ENCODE measurements around the gene WDR70.

WDR70 gene

DNA sequence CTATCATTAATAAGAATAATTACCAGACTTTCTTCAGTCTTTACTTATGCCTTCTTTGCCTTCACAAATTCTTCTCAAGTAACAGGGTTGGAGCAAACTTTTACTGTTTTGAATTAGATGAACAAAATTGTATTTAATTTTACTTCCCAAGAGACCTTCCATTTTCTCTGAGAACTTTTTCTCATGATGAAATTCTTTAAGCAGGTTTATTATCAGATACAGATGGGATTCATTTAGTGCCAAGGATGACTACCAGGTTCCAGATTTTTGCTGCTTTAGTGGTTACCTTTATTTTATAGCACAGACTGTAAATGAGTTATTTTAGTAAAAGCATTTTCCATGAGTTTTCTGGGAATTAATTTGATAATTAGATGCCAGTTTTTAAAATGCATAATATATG is 335.6 kb downstream of the WDR70 start:
- Histone ChIP-seq H3K4me3 (ENCODE audit: low read length in 2 of 2) (no peak overlapping the region), H3K27me3 (ENCODE audit: control insufficient read depth in 2 of 2, insufficient read depth in 2 of 2, low read length in 2 of 2) (no peaks in the 10 kb centered on the region), H3K27ac (ENCODE audit: low read depth in 2 of 2, low read length in 2 of 2) (no peak overlapping the region), H3K9me3 (ENCODE audit: control insufficient read depth in 2 of 2, low read length in 2 of 2) (no peaks in the 10 kb centered on the region), H3K4me1 (ENCODE audit: control insufficient read depth in 2 of 2, insufficient read depth in 2 of 2, low read length in 2 of 2) (peaks cover 7 to 14% of the 10 kb centered on the region in 2 donors), H3K9ac (ENCODE audit: low read depth in 1 of 2, low read length in 2 of 2) (no peak overlapping the region), H3K36me3 (ENCODE audit: control insufficient read depth in 2 of 2, insufficient read depth in 2 of 2, low read length in 2 of 2) (no peaks in the 10 kb centered on the region)

DNA sequence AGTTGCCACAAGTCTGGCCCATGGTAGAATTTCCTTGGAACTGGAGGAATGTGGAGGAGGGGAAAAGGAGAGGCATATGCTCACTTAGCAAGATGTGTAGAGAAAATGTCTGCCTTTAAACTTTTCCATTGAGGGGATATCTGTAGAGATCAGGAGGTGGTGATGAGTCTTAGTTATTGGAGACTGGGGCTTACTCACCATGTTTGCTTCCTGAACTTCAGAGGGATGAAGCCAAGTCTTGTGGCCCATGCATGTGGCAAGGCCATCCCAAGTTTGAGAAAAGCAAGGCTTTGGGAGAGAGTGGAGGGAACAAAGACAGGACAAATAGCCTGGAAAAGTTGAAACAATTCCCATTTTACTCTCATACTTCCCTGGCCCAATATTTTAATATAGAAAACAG is 336.2 kb downstream of the WDR70 start:
- Histone ChIP-seq H3K4me3 (ENCODE audit: low read length in 2 of 2) (no peak overlapping the region), H3K27ac (ENCODE audit: low read depth in 2 of 2, low read length in 2 of 2) (no peak overlapping the region), H3K9ac (ENCODE audit: low read depth in 1 of 2, low read length in 2 of 2) (no peak overlapping the region), H3K4me1 (ENCODE audit: control insufficient read depth in 2 of 2, insufficient read depth in 2 of 2, low read length in 2 of 2) (peaks cover 7 to 14% of the 10 kb centered on the region in 2 donors), H3K9me3 (ENCODE audit: control insufficient read depth in 2 of 2, low read length in 2 of 2) (no peaks in the 10 kb centered on the region), H3K36me3 (ENCODE audit: control insufficient read depth in 2 of 2, insufficient read depth in 2 of 2, low read length in 2 of 2) (no peaks in the 10 kb centered on the region), H3K27me3 (ENCODE audit: control insufficient read depth in 2 of 2, insufficient read depth in 2 of 2, low read length in 2 of 2) (no peaks in the 10 kb centered on the region)

DNA sequence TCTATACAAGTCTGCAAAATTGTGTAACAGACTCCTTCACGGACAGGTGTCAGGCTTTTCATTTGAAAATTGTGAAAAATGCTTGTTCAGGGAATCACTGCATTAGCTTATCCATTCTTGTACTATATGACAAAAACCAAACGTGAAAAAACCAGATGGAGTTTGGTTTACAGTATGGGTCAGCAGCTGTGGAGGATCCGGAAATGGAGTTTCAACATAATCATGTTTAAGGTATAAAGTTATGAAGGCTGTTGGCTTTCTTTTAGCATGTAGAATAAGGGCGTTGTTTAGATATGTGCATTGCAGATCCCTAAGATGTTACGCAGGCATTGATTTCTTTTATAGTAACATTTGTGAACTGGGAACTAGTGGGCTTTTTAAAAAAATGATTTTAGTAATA is 336.9 kb downstream of the WDR70 start:
- Histone ChIP-seq H3K9ac (ENCODE audit: low read depth in 1 of 2, low read length in 2 of 2) (no peak overlapping the region), H3K36me3 (ENCODE audit: control insufficient read depth in 2 of 2, insufficient read depth in 2 of 2, low read length in 2 of 2) (peaks cover 0 to under 1% of the 10 kb centered on the region in 2 donors), H3K4me3 (ENCODE audit: low read length in 2 of 2) (no peak overlapping the region), H3K4me1 (ENCODE audit: control insufficient read depth in 2 of 2, insufficient read depth in 2 of 2, low read length in 2 of 2) (peaks cover 7 to 14% of the 10 kb centered on the region in 2 donors), H3K27ac (ENCODE audit: low read depth in 2 of 2, low read length in 2 of 2) (no peak overlapping the region), H3K27me3 (ENCODE audit: control insufficient read depth in 2 of 2, insufficient read depth in 2 of 2, low read length in 2 of 2) (no peaks in the 10 kb centered on the region), H3K9me3 (ENCODE audit: control insufficient read depth in 2 of 2, low read length in 2 of 2) (no peaks in the 10 kb centered on the region)

DNA sequence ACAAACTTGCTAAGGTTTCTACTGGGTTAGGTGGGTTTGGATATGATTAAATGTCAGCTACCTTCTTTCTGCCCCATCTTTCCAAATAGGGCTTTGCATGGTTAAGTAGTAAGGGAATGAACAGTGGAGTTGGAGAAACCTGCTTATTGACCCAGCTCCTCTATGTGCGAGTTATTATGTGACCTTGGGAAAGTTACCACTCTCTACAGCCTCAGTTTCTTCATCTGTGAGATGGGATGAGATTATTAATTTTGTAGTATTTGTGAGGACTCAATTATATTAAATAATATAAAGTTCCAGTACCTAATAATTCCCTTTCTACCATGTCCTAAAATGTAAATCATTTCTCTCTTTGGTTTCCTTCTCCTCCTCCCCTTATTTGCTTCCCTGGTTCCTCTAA is 337.3 kb downstream of the WDR70 start:
- peaks cover 4 to 5% of the 10 kb centered on the region in 2 donors for H3K36me3 ChIP-seq (ENCODE audit: control insufficient read depth in 2 of 2, insufficient read depth in 2 of 2, low read length in 2 of 2)
- H3K27me3 ChIP-seq (ENCODE audit: control insufficient read depth in 2 of 2, insufficient read depth in 2 of 2, low read length in 2 of 2), result no peaks in the 10 kb centered on the region
- H3K9me3 ChIP-seq (ENCODE audit: control insufficient read depth in 2 of 2, low read length in 2 of 2), result no peaks in the 10 kb centered on the region
- peaks cover 7 to 14% of the 10 kb centered on the region in 2 donors for H3K4me1 ChIP-seq (ENCODE audit: control insufficient read depth in 2 of 2, insufficient read depth in 2 of 2, low read length in 2 of 2)
- no peak overlapping the region for H3K9ac ChIP-seq (ENCODE audit: low read depth in 1 of 2, low read length in 2 of 2)
- H3K4me3 ChIP-seq (ENCODE audit: low read length in 2 of 2), result no peak overlapping the region
- no peak overlapping the region for H3K27ac ChIP-seq (ENCODE audit: low read depth in 2 of 2, low read length in 2 of 2)

DNA sequence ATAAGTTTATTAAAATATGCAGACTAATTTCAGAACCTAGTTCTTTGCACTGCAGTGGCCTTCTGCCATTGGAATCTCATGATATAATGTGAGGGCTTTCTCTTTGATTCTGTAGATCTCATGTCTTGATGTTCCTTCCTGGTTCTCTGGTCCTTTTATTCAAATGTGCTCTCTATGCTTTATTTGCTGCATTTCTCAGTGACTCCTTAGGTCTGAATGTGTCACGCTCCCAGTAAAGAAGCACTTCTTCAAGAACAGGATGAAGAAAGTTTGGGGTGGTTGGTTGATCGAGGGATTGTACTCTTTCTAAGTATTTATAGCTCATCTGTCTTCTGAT is 338.1 kb downstream of the WDR70 start:
- H3K36me3 ChIP-seq (ENCODE audit: control insufficient read depth in 2 of 2, insufficient read depth in 2 of 2, low read length in 2 of 2), result peaks cover 6% of the 10 kb centered on the region in 2 donors
- no peak overlapping the region for H3K27ac ChIP-seq (ENCODE audit: low read depth in 2 of 2, low read length in 2 of 2)
- no peak overlapping the region for H3K4me3 ChIP-seq (ENCODE audit: low read length in 2 of 2)
- H3K27me3 ChIP-seq (ENCODE audit: control insufficient read depth in 2 of 2, insufficient read depth in 2 of 2, low read length in 2 of 2), result no peaks in the 10 kb centered on the region
- no peak overlapping the region for H3K9ac ChIP-seq (ENCODE audit: low read depth in 1 of 2, low read length in 2 of 2)
- H3K4me1 ChIP-seq (ENCODE audit: control insufficient read depth in 2 of 2, insufficient read depth in 2 of 2, low read length in 2 of 2), result peaks cover 7 to 14% of the 10 kb centered on the region in 2 donors
- no peaks in the 10 kb centered on the region for H3K9me3 ChIP-seq (ENCODE audit: control insufficient read depth in 2 of 2, low read length in 2 of 2)

DNA sequence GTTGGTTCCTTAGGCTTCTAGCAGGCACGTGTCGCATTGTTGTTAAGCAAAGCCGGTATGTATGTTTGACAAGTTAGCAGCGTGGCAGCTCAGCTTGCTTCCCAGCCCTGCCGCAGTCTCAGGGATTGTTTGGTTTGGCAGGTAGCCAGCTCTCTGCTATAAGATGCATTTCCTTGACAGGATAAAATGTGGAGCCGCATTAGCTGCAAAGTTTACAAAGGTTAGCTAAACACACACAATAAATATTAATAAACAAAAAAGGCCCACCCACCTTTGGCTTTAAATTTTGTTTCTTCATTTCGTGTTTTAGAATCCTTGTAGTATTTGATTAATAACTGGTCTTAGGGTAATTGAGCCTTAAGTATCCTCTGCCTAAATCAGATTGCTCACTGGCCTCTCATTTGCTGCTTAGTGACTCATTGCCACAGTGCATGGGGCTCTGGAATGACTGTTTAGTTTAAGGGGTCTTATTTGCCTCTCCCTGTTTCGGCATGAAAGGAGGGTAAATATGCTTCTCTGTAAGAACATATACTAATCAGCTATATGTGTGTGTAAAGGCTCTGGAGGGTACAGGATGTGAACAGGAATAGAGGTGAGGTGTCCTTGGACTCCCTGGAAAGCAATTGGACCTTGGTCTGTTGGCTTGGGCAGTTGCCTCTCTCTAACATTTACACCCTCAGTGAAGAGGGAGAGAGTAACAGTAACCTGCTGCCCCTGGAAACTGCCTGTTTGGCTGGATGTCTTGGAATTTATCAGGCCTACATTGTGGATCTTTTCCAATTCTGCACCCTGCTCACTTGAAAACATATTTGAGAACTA is 338.7 kb downstream of the WDR70 start:
- Histone ChIP-seq H3K27ac (ENCODE audit: low read depth in 2 of 2, low read length in 2 of 2) (no peak overlapping the region), H3K27me3 (ENCODE audit: control insufficient read depth in 2 of 2, insufficient read depth in 2 of 2, low read length in 2 of 2) (no peaks in the 10 kb centered on the region), H3K36me3 (ENCODE audit: control insufficient read depth in 2 of 2, insufficient read depth in 2 of 2, low read length in 2 of 2) (peaks cover 6 to 9% of the 10 kb centered on the region in 2 donors), H3K9ac (ENCODE audit: low read depth in 1 of 2, low read length in 2 of 2) (no peak overlapping the region), H3K9me3 (ENCODE audit: control insufficient read depth in 2 of 2, low read length in 2 of 2) (no peaks in the 10 kb centered on the region), H3K4me1 (ENCODE audit: control insufficient read depth in 2 of 2, insufficient read depth in 2 of 2, low read length in 2 of 2) (peaks cover 7 to 14% of the 10 kb centered on the region in 2 donors), H3K4me3 (ENCODE audit: low read length in 2 of 2) (no peak overlapping the region)

DNA sequence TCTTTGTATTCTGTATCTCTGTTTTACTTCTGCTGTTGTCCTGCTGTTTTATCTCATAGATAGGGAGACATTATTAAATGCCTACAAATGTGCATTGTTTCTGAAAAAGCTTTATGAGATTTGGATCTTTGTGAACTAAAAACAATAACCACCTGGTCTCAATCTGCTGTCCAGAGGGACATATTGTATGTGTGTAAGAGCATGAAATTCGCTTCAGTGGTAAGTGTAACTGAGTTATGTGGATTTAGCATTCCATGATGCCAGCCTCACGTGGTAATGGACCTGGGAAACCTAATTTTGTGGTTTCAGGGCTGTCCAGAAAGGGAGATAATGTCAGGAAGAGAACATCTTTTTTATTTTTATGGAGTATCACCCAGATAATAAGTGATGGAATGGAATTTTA is 341.4 kb downstream of the WDR70 start:
- Histone ChIP-seq H3K27me3 (ENCODE audit: control insufficient read depth in 2 of 2, insufficient read depth in 2 of 2, low read length in 2 of 2) (no peaks in the 10 kb centered on the region), H3K9me3 (ENCODE audit: control insufficient read depth in 2 of 2, low read length in 2 of 2) (no peaks in the 10 kb centered on the region), H3K4me1 (ENCODE audit: control insufficient read depth in 2 of 2, insufficient read depth in 2 of 2, low read length in 2 of 2) (peaks cover 7 to 14% of the 10 kb centered on the region in 2 donors), H3K4me3 (ENCODE audit: low read length in 2 of 2) (no peak overlapping the region), H3K9ac (ENCODE audit: low read depth in 1 of 2, low read length in 2 of 2) (no peak overlapping the region), H3K27ac (ENCODE audit: low read depth in 2 of 2, low read length in 2 of 2) (no peak overlapping the region), H3K36me3 (ENCODE audit: control insufficient read depth in 2 of 2, insufficient read depth in 2 of 2, low read length in 2 of 2) (peaks cover 6 to 9% of the 10 kb centered on the region in 2 donors)

DNA sequence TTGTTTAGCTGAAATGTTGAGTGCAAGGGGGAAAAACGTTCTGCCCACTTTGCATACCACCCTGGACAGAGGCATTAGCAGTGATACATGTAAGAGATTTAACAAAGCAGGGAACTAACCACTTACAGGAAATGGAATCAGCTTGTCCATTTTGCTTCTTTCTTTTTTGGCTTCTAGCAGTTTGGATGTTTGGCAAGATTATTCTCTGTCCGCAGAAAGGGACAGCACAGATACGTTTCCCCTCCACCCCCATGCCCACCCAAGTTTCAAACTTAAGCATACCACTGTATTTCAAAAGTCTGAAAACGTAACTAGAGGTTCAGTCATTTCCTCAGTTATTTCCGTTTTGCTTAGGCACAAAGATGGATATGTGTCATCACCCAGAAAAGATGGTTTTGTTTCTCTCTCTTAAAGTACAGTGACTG is 342.3 kb downstream of the WDR70 start:
- Histone ChIP-seq H3K27ac (ENCODE audit: low read depth in 2 of 2, low read length in 2 of 2) (no peak overlapping the region), H3K9ac (ENCODE audit: low read depth in 1 of 2, low read length in 2 of 2) (no peak overlapping the region), H3K4me3 (ENCODE audit: low read length in 2 of 2) (no peak overlapping the region), H3K27me3 (ENCODE audit: control insufficient read depth in 2 of 2, insufficient read depth in 2 of 2, low read length in 2 of 2) (no peaks in the 10 kb centered on the region), H3K36me3 (ENCODE audit: control insufficient read depth in 2 of 2, insufficient read depth in 2 of 2, low read length in 2 of 2) (peaks cover 6 to 9% of the 10 kb centered on the region in 2 donors), H3K9me3 (ENCODE audit: control insufficient read depth in 2 of 2, low read length in 2 of 2) (no peaks in the 10 kb centered on the region), H3K4me1 (ENCODE audit: control insufficient read depth in 2 of 2, insufficient read depth in 2 of 2, low read length in 2 of 2) (peaks cover 7 to 14% of the 10 kb centered on the region in 2 donors)

DNA sequence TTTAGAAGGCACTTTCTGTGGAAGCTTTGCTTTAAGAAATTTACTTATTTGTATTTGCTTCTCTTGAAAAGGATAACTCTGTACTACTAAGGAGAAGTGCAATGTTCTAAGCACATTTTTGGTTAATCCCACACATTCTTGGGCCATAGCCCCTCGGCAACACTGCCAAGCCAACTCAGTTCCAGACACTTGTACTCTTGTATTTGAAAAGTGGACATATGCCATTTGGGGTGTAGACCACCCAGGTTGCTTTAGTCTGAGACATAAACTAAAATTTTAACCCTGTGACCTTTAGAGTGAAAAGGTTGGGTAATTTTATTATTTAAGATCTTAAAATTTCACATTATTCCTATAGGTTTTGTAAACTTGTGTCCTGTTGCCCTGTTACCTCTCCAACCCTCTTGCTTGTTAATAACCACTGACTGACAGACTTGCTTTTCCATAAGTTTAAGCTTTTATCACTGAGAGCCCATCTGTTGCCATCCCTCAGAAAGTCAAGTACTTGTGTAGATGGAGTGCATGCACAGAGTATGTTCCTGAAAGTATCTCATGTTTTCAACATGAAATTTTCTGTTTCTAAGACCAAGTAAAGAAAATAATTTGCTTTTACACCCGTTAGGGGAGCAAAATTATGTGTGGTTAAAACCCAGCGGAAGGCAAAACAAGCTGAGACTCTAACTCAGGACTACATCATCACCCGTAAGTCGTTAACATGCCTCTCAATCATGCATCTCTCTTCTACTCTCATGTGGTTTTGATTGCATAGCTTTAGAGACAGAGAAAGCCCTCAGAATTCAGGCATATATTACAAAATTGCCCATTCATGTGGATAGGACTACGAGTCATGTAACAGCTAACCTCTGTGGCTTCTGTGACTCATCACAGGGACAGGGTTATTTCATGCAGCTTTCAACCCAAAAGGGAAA is 343.4 kb downstream of the WDR70 start:
- Histone ChIP-seq H3K27me3 (ENCODE audit: control insufficient read depth in 2 of 2, insufficient read depth in 2 of 2, low read length in 2 of 2) (no peaks in the 10 kb centered on the region), H3K9ac (ENCODE audit: low read depth in 1 of 2, low read length in 2 of 2) (no peak overlapping the region), H3K4me3 (ENCODE audit: low read length in 2 of 2) (no peak overlapping the region), H3K9me3 (ENCODE audit: control insufficient read depth in 2 of 2, low read length in 2 of 2) (no peaks in the 10 kb centered on the region), H3K4me1 (ENCODE audit: control insufficient read depth in 2 of 2, insufficient read depth in 2 of 2, low read length in 2 of 2) (peaks cover 0 to 10% of the 10 kb centered on the region in 2 donors), H3K36me3 (ENCODE audit: control insufficient read depth in 2 of 2, insufficient read depth in 2 of 2, low read length in 2 of 2) (peaks cover 15 to 16% of the 10 kb centered on the region in 2 donors), H3K27ac (ENCODE audit: low read depth in 2 of 2, low read length in 2 of 2) (no peak overlapping the region)

All from mucosa of rectum (tissue), 2 donors.